IPS-11a (cell line): Measurements from ENCODE around the gene FOXP1.
"Not testable (repeated sequence)": the region's sequence is repeated elsewhere in the genome, so short reads cannot be mapped to it uniquely, and the experiment has no call there.

ENCODE experiments used
- H3K4me3 ChIP-seq: one replicate; pipeline ENCODE4 v1.5.1; 2013; ENCODE audit warnings: low read depth, low read length, control low read depth

The FOXP1 gene

GRCh38 chr3:71454512-71455403 lies 128.8 kb downstream of the FOXP1 start:
- H3K4me3 ChIP-seq = no peak overlapping the region

GRCh38 chr3:71453822-71454511 lies 129.6 kb downstream of the FOXP1 start:
- H3K4me3 ChIP-seq = no peak overlapping the region

GRCh38 chr3:71453319-71453718 lies 130.2 kb downstream of the FOXP1 start:
- no peak overlapping the region for H3K4me3 ChIP-seq

- no peak overlapping the region for H3K4me3 ChIP-seq
Measured at GRCh38 chr3:71451812-71452211, 131.7 kb downstream of the FOXP1 start.

GRCh38 chr3:71451060-71451459 lies 132.5 kb downstream of the FOXP1 start:
- no peak overlapping the region for H3K4me3 ChIP-seq

GRCh38 chr3:71450162-71450561 lies 133.4 kb downstream of the FOXP1 start:
- no peak overlapping the region for H3K4me3 ChIP-seq

- no peak overlapping the region for H3K4me3 ChIP-seq
Measured at GRCh38 chr3:71447803-71448202, 135.7 kb downstream of the FOXP1 start.

- no peak overlapping the region for H3K4me3 ChIP-seq
Measured at GRCh38 chr3:71447197-71447596, 136.3 kb downstream of the FOXP1 start.

- H3K4me3 ChIP-seq = no peak overlapping the region
Measured at GRCh38 chr3:71446734-71447133, 136.8 kb downstream of the FOXP1 start.

- H3K4me3 ChIP-seq = no peak overlapping the region
Measured at GRCh38 chr3:71446260-71446659, 137.3 kb downstream of the FOXP1 start.

GRCh38 chr3:71444861-71445259 lies 138.7 kb downstream of the FOXP1 start:
- H3K4me3 ChIP-seq = no peak overlapping the region

GRCh38 chr3:71444028-71444860 lies 139.3 kb downstream of the FOXP1 start:
- H3K4me3 ChIP-seq = no peak overlapping the region

GRCh38 chr3:71443332-71443731 lies 140.2 kb downstream of the FOXP1 start:
- H3K4me3 ChIP-seq = no peak overlapping the region

GRCh38 chr3:71442652-71443042 lies 140.9 kb downstream of the FOXP1 start:
- H3K4me3 ChIP-seq = no peak overlapping the region

GRCh38 chr3:71441925-71442651 lies 141.4 kb downstream of the FOXP1 start:
- H3K4me3 ChIP-seq = no peak overlapping the region

GRCh38 chr3:71441217-71441924 lies 142.2 kb downstream of the FOXP1 start:
- H3K4me3 ChIP-seq = no peak overlapping the region

- no peak overlapping the region for H3K4me3 ChIP-seq
Measured at GRCh38 chr3:71438904-71439303, 144.6 kb downstream of the FOXP1 start.

- no peak overlapping the region for H3K4me3 ChIP-seq
Measured at GRCh38 chr3:71438071-71438685, 145.3 kb downstream of the FOXP1 start.

- H3K4me3 ChIP-seq = no peak overlapping the region
Measured at GRCh38 chr3:71436337-71436736, 147.2 kb downstream of the FOXP1 start.

GRCh38 chr3:71435836-71436235 lies 147.7 kb downstream of the FOXP1 start:
- not testable (repeated sequence) for H3K4me3 ChIP-seq
